GM18868 (cell line): Measurements from ENCODE around the gene PRKCA.
A peak's percentile ranks its signal among the peaks of the same experiment; 100 is the strongest.
"Not testable (repeated sequence)": the region's sequence is repeated elsewhere in the genome, so short reads cannot be mapped to it uniquely, and the experiment has no call there.

Source experiments
- ATAC-seq: cut with Tn5 transposase; IDR thresholded peaks from one replicate; pipeline ENCODE4 v1.9.1; 2021; ENCODE audit warnings: mild to moderate bottlenecking, moderate library complexity; ENCODE audit not compliant: unreplicated experiment

Gene PRKCA

DNA sequence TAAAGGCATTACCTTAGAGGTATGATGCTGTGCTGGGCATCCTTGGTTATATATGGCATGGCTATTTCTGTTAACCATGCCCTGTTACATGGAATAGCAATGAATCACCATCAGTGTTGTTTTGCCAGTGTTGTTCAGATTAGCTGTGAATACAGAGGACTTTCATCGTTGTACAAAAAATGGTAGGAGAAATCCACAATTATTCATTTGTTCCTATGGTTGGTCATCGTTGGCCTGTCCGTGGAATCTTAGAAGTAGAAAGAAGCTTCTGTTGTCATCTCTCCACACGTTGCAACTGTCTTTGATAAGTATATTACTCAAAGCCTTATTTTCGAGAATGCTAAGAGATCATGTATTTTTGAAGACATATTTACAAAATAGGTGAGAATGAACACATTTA, 418.2 kb downstream of the PRKCA start:
- no peak for ATAC-seq

DNA sequence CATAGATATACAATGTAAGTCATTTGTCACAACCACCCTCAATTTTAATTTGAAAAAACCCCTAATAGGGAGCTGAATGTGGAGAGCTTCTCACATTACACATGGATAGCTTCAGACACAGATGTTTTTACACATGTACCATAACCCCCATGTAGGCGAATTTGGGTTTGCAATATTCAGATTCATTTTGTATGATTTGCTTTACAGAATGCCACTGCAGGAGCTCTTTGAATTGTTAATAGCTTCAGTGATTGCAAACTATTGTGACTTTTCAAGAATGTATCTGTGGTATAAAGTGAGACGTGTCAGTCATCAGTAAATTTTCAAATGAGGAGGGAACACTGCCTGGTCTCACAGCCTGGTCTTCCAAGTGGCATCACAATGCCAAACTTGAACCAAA, 419.9 kb downstream of the PRKCA start:
- no peak for ATAC-seq

DNA sequence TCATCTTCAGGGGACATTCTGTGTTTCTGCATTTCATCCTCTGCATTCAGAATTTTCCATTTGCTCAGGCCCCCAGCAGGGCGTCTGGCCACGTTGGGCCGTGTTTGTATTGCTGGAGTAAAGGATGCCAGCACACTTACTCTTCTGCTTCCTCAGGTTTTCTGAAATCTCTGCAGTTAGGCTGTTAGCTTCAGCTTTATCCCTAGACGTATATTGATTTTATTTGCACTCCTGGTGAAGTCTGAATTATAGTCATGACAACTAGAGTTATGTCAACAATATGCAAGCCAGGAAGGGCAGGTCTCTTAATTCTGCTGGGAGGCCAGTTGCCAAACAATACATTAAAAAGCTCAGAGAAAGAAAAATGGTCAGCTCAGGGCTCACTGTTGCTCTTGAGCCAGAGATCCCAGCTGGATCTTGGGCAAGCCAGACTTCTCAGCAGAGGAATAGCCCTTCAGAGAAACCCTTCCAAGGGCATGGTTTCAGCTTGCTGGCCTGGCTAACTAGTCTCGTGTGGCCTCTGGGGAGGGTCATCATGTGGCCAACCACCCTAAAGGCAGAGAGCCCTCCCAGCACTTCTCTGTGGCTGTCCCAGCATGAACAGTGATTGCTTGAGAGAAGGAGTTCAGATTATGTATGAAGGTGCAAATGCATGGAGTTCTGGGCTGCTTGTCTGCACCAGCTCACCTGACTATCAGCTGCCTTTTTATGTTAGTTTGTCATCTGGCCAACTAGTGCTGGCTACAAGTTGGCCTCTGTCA, 422.3 kb downstream of the PRKCA start:
- ATAC-seq = no peak

DNA sequence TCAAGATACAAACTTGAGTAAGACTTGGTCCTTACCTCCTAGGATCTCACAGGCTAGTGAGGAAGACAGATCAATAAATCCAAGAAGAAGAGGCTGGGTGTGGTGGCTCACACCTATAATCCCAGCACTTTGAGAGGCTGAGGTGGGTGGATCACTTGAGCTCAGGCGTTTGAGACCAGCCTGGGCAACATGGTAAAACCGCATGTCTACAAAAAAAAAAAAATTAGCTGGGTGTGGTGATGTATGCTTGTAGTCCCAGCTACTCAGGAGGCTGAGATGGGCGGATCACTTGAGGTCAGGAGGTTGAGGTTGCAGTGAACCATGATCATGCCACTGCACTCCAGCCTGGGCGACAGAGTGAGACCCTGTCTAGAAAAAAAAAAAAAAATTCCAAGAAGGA, 423.0 kb downstream of the PRKCA start:
- not testable (repeated sequence) for ATAC-seq

DNA sequence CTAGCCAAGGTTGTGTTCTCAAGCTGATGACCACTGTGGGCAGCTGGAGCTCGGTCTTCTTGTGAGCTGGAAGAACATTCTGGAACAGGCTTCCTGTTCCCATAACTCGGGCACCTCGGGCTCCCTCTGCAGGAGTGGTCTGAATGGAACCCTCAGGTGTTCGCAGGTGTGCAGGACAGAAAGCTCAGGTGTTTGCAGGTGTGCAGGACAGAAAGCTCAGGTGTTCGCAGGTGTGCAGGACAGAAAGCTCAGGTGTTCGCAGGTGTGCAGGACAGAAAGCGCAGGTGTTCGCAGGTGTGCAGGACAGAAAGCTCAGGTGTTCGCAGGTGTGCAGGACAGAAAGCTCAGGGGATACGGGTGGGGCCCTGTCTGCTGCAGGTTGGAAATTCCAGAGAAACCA, 423.5 kb downstream of the PRKCA start:
- no peak for ATAC-seq

DNA sequence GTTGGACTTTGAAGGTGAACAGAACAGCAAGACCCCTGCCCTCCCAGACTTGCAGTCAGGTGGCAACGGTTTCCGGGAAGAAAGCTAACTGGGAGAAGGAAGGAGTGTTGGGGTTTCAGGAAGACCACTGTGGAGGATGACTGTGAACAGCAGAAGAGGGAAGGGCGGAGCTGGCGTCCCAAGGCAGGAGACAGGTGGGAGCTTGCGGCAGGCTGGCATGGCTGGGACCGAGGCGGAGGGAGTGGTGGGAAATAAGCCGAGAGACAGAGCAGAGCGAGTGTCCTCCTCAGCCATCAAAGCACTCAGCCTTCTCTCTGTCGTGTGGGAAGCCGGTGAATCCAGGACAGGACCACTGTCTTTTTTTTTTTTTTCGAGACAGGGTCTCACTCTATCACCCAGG, 424.0 kb downstream of the PRKCA start:
- ATAC-seq = no peak

DNA sequence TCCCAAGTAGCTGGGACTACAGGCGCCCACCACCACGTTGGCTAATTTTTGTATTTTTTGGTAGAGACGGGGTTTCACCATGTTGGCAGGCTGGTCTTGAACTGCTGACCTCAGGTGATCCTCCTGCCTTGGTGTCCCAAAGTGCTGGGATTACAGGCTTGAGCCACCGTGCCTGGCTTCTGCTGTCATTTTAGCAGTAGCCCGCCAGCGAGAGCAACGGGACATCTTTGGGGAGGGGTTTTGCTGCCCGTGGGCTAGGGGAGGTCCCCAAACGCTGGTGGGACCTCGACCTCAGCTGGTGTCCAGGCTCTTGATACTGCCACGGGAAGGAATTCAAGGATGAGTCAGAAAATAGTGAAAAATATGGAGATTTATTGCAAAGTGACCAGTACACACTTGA, 424.4 kb downstream of the PRKCA start:
- ATAC-seq = no peak

DNA sequence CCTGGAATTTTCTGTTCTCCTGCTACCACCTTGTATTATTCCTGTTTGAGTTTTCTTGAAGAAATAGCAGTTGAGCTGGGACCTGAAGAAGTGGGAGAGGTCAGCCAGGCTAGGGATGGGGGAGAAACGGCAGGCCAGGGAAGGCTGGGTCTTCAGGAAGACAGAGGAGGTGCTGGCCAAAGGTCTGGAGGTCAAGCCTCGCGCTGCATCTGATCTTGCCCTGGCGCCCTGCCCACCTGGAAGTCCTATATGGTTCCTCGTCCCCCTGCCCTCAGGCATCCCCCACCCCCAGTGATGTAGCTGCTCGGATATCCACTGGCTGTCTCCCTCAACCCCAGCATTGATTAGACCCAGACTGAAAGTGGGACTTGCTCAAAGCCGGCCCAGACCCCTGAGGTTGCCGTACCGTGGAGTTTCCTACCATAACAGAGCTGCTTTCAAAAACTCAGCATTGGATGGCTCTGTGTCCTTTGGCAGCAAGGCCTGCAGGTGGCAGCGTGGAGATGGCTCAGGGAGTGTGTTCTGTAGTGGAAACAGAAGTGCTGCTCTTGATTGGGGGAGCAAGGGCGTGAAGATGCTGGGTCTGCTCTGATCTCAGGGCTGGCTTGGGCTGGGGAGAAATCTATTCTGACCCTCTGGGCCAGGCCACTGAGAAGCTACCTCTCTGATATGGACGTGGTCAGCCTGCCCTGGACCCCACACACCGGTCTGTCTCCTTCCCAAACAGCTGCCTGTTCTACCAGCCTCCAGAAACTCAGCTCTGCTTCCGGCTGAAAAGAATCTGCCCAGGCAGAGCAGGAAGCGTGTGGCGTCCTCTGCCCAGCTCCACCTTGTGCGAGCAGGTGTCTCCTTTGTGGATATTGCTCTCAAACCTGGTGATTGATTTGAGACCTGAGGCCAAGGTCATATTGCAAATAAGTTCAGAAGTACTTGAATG, 425.5 kb downstream of the PRKCA start:
- ATAC-seq = peak; percentile 95

DNA sequence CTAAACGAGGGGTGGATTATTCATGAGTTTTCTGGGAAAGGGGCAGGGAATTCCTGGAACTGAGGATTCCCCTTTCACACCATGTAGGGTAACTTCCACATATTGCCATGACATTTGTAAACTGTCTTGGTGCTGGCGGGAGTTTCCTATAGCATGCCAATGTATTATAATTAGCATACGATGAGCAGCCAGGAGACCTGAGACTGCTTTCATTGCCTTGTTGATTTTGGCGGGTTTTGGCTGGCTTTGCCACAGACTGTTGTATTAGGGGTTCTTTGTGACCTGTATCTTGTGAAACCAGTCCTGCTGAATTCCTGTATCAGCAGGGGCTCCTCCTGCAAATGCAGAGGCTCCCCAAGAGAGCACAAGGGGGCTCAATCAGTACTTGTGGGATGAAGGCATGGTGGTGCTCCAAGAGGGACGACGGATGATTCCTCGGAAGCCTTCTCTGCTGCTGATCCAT, 428.1 kb downstream of the PRKCA start:
- ATAC-seq = no peak

DNA sequence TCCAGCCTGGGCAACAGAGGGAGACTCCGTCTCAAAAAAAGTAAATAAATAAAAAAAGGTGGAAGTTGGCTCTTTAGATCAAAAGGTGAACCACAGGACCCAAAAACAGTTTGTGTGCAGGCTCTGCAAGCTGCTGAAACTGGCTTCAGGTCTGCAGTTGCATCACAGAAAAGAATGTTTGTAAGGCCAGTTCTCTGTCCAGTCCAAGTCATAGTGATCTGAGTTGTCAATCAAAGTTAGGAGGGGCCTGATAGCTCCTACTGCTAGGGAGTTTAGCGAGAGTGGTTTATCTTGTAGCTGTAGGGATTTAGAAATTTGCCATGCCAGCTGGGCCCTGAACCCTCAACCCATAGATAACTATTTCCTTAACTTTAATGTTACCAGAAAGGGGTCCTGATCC, 431.3 kb downstream of the PRKCA start:
- no peak for ATAC-seq

DNA sequence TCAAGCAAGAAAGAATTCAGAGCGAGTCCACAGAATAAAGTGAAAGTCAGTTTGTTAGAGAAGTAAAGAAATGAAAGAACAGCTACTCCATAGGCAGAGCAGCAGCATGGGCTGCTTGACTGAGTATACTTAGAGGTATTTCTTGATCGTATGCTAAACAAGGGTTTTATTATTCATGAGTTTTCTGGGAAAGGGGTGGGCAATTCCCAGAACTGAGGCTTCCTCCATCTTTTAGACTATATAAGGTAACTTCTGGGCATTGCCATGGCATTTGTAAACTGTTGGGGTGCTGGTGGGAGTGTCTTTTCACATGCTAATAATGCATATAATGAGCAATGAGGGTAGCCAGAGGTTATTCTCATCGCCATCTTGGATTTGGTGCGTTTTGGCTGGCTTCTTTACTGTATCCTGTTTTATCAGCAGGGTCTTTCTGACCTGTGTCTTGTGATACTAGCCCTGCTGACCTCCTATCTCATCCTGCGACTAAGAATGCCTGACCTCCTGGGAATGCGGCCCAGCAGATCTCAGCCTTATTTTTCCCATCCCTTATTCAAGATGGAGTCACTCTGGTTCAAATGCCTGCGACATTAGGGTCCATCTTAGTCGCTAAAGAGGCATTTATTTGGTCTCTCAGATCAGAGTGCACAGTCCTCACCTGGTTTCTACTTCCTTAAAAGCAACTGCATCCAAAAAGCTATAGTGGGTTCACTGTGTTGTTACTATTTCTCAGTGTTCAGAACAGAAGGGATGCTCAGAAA, 432.0 kb downstream of the PRKCA start:
- no peak for ATAC-seq

DNA sequence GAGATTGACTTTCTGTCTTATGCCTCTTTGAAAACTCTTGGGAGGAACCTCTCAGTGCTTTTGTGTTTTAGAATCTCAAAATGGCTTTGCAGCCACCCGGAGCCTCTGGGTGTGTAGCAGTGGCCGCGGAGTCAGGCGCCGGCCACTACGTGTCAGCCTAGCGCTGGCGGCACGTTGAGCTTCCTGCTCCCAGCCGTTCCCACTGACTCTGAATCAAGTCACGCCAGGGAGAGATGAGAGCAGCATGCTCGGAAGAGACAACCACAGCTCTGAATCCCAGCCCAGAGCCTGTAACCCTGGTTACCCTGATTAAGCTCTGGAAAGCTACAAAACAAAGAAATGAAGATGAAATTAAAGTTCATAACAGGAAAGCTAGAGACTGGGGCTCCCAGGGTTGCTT, 435.1 kb downstream of the PRKCA start:
- ATAC-seq = no peak

DNA sequence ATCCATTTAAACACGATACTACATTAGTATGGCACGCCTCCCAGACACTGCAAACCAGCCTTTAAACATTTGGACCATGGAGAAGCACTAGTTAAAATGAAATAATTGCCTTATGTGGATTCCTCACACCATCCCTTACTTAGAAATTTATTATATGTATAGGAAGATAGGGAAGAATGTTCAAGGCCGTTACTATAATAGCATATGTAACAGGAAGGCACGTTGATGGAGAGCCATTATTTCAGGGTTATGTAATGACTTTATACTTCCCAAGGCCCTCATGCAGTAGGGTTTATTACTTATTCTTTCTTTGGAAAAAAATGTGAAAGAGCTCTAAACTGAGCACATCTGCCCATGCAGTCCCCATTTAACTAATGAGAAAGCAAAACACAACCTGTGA, 435.9 kb downstream of the PRKCA start:
- no peak for ATAC-seq

DNA sequence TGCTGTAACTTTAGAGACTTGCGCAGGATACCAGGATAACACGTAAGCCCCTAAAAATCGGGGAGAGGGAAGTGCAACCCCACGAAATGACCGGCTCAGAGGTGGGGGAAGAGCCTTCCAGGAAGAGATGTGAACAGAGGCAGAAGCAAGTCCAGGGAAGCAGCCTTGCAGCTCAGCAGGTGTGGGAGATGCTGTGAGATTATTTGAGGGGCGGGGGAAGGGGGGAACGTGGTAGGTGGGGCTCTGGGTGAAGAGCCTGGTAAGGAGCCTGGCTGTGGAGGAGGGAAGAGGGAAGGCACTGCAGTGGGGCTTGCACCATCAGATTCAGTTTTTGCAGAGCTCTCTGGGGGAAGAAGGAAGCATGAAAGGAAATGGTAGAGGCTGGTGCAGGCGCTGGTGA, 437.1 kb downstream of the PRKCA start:
- ATAC-seq = no peak

DNA sequence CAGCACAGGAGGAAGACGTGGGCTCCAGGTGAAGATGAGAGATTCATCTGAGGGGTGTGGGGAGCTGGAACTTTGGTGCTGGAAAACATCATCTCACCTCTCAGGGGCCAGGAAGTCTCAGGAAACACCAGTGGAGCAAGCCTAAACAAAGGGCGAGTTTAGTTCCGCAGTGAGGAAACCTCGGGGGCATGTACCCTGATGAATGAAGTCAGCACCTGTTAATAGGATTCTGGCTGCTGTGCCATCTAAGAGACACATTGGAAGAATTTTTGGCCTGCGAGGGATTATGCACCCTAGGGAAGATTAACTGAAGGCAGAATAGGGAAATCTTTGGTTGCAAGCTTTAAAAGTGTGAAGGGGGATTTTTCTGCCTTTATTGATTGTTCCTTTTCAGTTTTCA, 437.8 kb downstream of the PRKCA start:
- no peak for ATAC-seq

DNA sequence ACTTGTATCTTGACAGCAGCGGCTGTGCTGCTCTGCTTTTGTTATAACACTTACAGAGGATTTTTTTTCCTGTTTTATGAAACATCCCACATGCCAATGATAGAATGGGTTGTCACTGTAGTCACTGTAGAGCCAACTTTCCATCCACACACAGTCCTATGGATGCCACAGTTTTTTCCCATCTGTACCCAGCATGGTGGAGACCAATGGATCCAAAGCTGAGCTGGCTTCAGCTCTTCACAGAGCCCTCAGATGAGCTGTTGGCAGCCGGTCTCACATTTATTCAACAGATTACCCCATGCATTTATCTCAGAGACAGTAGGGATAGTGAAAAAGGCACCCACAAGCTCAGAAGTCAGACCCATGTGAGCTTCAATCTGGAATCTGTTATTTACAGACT, 441.1 kb downstream of the PRKCA start:
- ATAC-seq = no peak

DNA sequence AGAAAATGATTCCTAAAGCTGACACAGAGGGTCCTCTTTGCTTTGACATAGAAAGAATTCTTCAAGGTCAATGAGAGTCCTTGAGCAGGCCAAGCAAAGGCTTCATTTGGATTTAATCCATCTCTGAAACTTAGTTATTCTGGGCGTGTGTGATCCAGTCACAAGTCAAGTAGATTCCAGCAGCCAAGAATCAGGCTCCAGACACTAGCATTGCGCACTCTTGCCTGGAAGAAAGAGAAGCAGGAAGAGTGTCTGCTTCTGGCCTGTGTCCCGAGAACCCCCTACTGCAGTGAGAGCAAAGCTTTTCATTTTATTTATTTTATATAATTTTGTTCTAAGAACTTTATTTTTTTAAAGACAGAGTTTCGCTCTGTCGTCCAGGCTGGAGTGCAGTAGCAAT, 444.3 kb downstream of the PRKCA start:
- ATAC-seq = no peak

DNA sequence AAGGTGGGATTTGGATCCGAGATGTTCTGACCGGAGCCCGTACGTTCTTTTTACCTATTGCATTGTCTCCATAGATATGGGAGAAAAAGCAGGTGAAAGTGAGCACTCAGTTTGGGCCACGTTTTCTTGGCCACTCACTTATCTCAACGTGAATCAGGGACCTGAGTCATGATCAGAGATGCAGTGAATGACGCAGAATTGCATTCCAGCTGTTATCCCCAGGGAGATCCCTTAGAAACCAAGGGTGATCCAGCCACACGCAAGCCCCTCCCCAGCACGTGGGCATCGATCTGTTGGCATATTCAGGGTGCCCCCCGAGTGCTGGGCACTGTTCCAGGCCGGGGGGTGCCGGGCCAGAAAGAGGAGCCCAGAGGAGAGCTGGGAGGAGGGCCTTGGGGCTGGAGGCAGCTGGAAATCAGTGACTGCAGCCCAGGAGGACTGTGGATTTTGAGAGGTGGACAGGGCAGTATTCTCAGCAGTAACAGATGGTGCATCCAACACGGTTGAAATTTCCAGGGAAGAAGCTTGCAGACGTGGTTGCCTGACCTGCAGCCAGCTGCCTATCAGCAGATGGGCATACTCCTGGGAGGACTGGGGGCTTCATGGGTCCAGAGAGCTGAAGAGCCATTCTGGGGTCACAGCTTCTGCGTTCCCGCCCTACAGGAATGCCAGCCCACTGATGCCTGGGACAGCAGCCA, 445.3 kb downstream of the PRKCA start:
- ATAC-seq = no peak

DNA sequence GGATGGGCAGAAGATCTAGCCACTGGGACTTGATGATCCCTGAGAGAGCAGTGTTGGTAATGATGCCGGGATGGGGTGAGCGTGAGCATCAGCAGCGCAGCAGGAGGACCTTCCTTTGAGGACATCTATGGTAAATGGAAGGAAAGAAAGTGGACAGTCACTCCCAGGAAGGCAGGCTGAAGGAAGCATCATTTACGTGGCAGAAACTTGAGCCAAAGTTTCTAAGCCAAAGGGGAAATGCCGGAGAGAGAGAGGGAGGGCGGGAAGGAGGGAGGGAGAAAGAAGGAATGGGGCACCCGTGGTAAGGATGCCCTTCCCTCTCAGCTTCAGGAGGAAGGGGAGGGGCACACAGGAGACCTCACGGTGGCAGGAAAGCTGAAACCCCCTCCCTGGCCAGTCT, 446.2 kb downstream of the PRKCA start:
- no peak for ATAC-seq

DNA sequence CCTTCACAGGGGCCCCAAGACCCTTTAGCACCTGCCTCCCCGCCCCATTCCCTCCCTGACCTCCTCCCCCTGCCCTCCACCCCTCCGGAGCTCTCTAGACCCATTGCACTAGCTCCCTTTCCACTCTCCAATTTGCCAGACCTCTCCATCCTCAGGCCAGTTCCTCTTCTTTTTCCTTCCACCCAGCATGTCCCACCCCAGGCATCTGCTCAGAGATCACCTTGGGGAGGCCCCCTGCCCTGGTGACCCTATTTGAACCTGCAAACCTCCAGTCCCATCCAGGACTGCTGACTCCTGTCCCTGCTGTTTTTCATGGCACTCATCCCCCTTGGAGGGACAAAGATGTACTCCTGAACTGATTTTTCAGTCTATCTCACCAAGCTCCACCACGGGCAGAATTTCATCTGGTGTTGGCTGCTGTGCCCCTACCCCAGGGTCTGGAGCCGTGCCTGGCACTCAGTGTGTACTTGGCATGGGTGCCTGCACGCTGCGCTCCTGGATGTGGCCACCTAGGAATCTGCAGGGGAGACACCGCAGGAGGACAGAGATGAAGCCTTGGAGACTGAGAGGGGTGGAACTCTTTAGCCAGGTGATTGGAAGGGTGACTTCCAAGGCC, 446.9 kb downstream of the PRKCA start:
- ATAC-seq = no peak
